ENCODE measurements around the gene ELMO1. TPM values are rescaled to one million over a fixed set of nuclear protein-coding genes. Genes with fewer than 3 reads are reported as not detected.

Gene ELMO1
- total RNA-seq, 1 experiment from 2014 or later = not detected

DNA sequence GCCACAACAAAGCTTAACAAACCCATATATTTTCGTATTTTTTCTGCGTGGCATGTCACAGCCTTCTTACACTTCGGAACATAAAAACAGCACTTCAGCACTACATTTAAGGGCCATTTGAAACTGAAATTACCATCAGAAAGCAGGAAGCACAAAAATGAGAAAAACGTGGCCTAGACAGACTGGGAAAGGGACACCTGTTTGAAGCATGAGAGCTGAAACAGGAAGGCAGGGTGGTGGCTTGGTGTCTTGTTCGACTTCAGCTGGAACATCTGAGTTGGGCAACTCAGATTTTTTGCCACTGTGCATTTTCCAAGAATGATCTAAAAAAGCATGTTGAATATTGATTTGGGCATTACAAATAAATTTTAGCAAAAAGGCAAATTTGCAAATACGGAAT, 243.2 kb downstream of the ELMO1 start:
- Histone ChIP-seq H4K20me1 (ENCODE audit: low read length) (no peaks in the 10 kb centered on the region), H3K27ac (ENCODE audit: low read length) (no peak overlapping the region), H3K9ac (ENCODE audit: low read length) (no peak overlapping the region), H3K9me2 (replicated peaks; ENCODE audit: low read length) (no peaks in the 10 kb centered on the region), H3K9me3 (ENCODE audit: low read length) (no peaks in the 10 kb centered on the region), H3K79me2 (ENCODE audit: low read length) (no peaks in the 10 kb centered on the region), H3K4me2 (ENCODE audit: low read length) (no peak overlapping the region), H3K4me1 (ENCODE audit: insufficient read depth, low read length) (no peaks in the 10 kb centered on the region), H3K36me3 (ENCODE audit: low read depth, low read length) (no peaks in the 10 kb centered on the region), H3F3A (ENCODE audit: low read length, unreplicated experiment) (no peaks in the 10 kb centered on the region), H3K27me3 (ENCODE audit: low read length) (0 out of 2 replicates have a peak, but pooled peaks cover 4% of the 10 kb centered on the region), H2AFZ (ENCODE audit: low read length) (no peak overlapping the region), H3K4me3 (ENCODE audit: low read length) (no peak overlapping the region)
- no peak for TF ChIP-seq EZH2phosphoT487 (IDR thresholded peaks at IDR 0.05; ENCODE audit: borderline replicate concordance, low read length)
- TF ChIP-seq, protein P1, sequence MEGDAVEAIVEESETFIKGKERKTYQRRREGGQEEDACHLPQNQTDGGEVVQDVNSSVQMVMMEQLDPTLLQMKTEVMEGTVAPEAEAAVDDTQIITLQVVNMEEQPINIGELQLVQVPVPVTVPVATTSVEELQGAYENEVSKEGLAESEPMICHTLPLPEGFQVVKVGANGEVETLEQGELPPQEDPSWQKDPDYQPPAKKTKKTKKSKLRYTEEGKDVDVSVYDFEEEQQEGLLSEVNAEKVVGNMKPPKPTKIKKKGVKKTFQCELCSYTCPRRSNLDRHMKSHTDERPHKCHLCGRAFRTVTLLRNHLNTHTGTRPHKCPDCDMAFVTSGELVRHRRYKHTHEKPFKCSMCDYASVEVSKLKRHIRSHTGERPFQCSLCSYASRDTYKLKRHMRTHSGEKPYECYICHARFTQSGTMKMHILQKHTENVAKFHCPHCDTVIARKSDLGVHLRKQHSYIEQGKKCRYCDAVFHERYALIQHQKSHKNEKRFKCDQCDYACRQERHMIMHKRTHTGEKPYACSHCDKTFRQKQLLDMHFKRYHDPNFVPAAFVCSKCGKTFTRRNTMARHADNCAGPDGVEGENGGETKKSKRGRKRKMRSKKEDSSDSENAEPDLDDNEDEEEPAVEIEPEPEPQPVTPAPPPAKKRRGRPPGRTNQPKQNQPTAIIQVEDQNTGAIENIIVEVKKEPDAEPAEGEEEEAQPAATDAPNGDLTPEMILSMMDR (conservative IDR thresholded peaks at IDR 0.05; ENCODE audit: low read depth, low read length) = no peak
- no peak for TF ChIP-seq EZH2 (IDR thresholded peaks at IDR 0.05; ENCODE audit: low read length, unreplicated experiment)
- ChIA-PET POLR2A (ENCODE audit: unreplicated experiment) (no interaction called here), CTCF (no interaction called here)
- intact Hi-C loops (cut with micrococcal nuclease) = no loop called here
- ATAC-seq (no peak), DNase-seq (no peak)
- no TSS peak for BruUV-seq (replicated peaks)

DNA sequence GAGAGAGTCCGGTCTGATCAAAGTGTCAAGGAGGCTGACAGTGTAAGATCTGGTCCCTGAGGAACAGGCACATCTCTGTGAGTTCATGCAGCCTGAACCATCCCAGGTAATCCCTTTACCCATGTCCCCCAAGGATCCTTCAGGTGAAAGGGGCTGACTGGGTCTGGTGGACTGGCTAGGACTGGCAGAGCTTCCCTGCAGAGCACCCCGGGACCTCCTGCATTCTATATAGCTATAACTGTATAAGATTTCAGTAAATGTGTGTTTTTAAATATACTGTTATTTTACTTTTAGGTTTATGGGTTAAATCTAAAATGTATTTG, 246.8 kb downstream of the ELMO1 start:
- no peak for ATAC-seq

More for the DNA sequence above, 246.8 kb downstream of the ELMO1 start:
- H4K20me1 ChIP-seq (ENCODE audit: low read length) = no peaks in the 10 kb centered on the region
- H3K9me3 ChIP-seq (ENCODE audit: low read length) = no peaks in the 10 kb centered on the region
- ChIA-PET CTCF (no interaction called here), POLR2A (ENCODE audit: unreplicated experiment) (no interaction called here)
- H3K4me2 ChIP-seq (ENCODE audit: low read length) = no peak overlapping the region
- no peak for DNase-seq
- H3K4me1 ChIP-seq (ENCODE audit: insufficient read depth, low read length) = no peaks in the 10 kb centered on the region
- TF ChIP-seq EZH2phosphoT487 (IDR thresholded peaks at IDR 0.05; ENCODE audit: borderline replicate concordance, low read length) = no peak
- TF ChIP-seq EZH2 (IDR thresholded peaks at IDR 0.05; ENCODE audit: low read length, unreplicated experiment) = no peak
- TF ChIP-seq, protein P1 (conservative IDR thresholded peaks at IDR 0.05; ENCODE audit: low read depth, low read length) = no peak
- no peak overlapping the region for H2AFZ ChIP-seq (ENCODE audit: low read length)
- no peaks in the 10 kb centered on the region for H3K79me2 ChIP-seq (ENCODE audit: low read length)
- no TSS peak for BruUV-seq (replicated peaks)
- H3K4me3 ChIP-seq (ENCODE audit: low read length) = no peak overlapping the region
- no peak overlapping the region for H3K9ac ChIP-seq (ENCODE audit: low read length)
- intact Hi-C loops (cut with micrococcal nuclease) = loop anchor here (1.0 kb wide), 3 partner anchors 235 to 761 kb away; no protein-coding TSS in a partner anchor
- no peaks in the 10 kb centered on the region for H3K36me3 ChIP-seq (ENCODE audit: low read depth, low read length)
- no peaks in the 10 kb centered on the region for H3F3A ChIP-seq (ENCODE audit: low read length, unreplicated experiment)
- no peaks in the 10 kb centered on the region for H3K9me2 ChIP-seq (replicated peaks; ENCODE audit: low read length)
- H3K27ac ChIP-seq (ENCODE audit: low read length) = no peak overlapping the region
- H3K27me3 ChIP-seq (ENCODE audit: low read length) = 0 out of 2 replicates have a peak, but pooled peaks cover 7% of the 10 kb centered on the region
